UCSD-AML1 (cell line): Measurements from ENCODE around the gene TSPAN2.

ENCODE experiments used
- DNase-seq: peaks from one replicate; lab custom pipeline; 2025; ENCODE audit not compliant: unreplicated experiment; lab: John Stamatoyannopoulos, UW

Gene TSPAN2

GRCh38 chr1:115089420-115090185 is at the start of gene TSPAN2:
TSS of gene TSPAN2 (minus strand) at chr1:115089503. CDS start at chr1:115089432, 71 bp downstream.
- DNase-seq, result no peak

GRCh38 chr1:115138973-115139372 is 49.7 kb upstream of the TSPAN2 start:
- peak; percentile 89 for DNase-seq

DNA sequence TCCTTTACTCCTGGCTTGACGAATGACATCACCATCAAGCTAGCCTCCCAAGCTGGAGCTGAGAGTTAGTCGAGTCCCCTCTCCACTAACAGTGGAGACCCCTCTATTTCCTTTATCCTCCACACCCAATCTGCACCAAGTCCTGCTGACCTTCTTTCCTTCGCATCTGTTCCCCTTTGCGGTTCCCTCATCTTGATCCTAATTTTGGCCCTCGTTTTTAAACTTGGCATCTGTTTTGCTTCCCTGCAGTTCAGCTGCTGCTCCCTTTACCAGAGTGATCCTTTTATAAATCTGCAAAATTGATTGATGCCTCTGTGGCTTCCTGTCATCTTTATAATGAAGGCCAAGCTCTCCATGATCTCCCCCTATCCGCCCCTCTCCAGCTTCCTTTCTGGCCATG is 49.0 kb upstream of the TSPAN2 start:
- DNase-seq, result no peak

- DNase-seq, result no peak
Measured at GRCh38 chr1:115137191-115137590, 47.9 kb upstream of the TSPAN2 start.

- no peak for DNase-seq
Measured at GRCh38 chr1:115136706-115137105, 47.4 kb upstream of the TSPAN2 start.

DNA sequence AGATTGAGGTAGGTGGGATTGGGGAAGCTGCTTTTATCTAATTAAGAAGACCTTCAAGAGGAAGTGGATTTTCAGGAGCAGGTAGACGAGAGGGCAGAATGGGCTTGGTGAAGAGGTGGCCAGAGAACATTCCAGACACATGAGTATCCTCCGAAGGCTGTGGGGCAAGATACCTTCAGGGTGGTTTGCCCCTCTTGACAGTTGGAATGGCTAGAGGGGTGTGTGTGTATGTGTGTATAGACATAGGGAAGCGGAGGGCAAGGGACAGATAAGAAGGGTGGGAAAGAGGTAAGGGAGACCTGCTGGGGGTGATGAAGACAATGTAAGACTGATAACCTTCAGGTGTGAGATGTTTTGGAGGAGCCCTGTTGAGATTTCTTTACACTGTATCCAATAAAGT is 46.8 kb upstream of the TSPAN2 start:
- no peak for DNase-seq

DNA sequence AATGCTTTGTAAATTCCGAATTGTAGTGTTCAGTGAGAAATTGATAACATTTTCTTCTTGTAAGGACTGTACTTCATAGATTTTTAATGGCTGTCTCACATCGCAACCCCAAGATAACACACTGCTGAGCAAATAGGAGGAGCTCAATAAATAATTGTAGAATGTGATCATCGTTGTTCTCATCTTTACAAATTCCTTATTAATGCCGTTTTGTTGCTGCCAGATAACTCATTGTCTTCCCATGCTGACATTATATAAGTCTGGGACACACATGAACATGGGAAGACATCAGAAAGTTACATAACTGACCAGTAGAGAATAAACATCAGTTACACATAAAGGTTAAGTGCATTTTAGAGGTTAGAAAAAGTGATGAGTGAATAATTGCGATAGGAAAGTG is 46.4 kb upstream of the TSPAN2 start:
- DNase-seq, result no peak

DNA sequence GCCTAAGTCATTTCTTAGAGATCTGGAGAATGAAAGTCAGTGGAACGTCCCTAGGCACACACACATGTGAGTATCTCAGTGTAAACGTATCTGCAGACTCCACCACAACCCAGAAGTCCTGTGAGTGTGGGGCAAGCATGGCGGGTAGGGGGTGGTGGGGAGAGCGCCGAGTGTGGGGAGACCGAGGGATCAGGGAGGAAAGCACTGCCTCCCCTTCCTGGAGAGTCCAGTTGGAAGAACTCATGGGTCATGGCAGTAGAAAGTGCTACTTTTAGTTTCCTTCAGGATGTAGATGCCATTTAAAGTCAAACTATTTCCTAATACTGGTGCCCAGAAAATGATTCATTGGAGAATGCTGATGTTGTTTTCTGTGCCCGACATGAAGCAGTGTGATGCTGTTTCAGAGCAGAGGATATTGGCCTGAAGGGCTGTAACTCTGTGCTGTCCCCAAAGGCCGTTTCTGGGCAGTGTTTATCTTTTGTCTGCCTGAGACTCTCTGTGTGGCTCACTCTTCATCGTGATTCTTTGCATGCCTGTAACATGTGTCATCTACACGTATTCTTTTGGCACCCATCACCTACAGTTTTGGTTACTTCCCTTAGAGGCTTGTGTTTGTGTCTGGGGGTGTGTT is 45.7 kb upstream of the TSPAN2 start:
- DNase-seq, result no peak

DNA sequence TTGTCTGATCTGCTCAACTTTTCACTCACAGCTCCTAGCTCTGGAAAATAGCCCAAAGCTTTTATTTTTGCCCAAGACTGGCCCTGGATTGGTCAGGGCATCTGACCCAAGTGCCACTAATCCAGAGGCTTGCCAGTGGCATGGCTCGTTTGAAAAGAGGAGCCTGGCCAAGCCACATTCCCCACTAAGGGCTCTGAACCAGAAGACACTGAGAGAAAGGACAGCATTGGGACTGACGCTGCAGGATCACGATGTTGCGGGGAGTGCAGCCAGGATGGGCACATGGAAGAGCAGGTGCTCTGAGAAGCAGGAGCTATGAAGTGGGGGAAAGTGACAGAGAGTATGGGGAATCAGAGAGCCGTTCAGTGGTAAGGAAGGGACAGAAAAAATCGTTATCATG is 44.9 kb upstream of the TSPAN2 start:
- DNase-seq, result no peak

- DNase-seq, result no peak
Measured at GRCh38 chr1:115133440-115133839, 44.1 kb upstream of the TSPAN2 start.

DNA sequence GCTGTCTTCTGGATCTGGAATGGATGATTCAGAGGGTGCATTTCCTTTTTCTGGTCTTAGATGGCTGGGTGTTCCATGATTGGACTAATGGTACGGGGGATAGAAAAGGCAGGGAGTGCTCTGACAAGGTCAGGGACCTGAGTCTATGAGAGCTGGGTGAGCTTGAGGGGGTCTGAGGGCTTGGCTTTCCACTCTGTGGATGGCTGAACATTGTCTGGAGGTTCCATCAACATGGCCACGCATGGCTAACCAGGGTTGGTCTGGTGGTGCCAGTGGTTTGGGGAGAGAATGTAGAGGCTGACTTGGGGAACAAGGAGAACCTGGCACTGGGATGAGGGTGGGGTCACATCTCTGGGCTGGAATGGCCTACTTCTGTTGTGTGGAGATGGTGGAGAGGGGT is 41.5 kb upstream of the TSPAN2 start:
- no peak for DNase-seq

- no peak for DNase-seq
Measured at GRCh38 chr1:115129071-115129640, 39.9 kb upstream of the TSPAN2 start.

GRCh38 chr1:115127539-115127938 is 38.2 kb upstream of the TSPAN2 start:
- DNase-seq, result no peak

- no peak for DNase-seq
Measured at GRCh38 chr1:115126516-115126915, 37.2 kb upstream of the TSPAN2 start.

DNA sequence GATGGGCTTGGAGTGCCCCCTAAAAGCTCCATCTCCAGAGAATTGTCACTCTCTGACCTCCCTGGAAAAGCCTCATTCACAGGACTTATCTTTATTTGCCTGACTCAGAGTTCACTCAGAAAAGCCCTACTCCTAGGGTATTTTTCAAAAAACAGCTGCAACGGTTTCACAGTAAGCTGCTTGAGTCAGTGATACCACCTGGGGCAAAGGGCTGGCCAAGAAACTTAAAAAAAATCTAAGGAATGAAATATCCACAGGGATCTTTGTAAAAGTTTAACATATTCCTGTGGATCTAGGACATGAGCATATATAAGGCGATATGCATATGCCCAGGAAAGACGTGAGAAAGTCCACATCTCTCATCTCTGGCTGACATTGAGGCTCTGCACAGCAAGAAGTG is 33.8 kb upstream of the TSPAN2 start:
- DNase-seq, result no peak

GRCh38 chr1:115121793-115122192 is 32.5 kb upstream of the TSPAN2 start:
- no peak for DNase-seq

DNA sequence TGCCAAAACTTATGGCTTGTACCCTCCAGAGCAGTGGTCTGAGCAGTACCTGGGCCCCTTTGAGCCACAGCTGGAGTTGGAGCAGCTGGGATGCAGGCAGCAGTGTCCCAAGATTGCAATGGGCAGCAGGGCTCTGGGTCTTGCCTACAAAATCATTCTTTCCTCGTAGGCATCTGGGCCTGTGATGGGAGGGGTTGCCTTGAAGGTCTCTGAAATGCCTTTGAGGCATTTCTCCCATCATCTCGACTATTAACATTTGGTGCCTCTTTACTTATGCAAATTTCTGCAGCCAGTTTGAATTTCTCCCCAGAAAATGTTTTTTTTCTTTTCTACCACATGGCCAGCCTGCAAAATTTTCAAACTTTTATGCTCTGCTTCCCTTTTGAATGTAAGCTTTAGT is 31.0 kb upstream of the TSPAN2 start:
- no peak for DNase-seq

DNA sequence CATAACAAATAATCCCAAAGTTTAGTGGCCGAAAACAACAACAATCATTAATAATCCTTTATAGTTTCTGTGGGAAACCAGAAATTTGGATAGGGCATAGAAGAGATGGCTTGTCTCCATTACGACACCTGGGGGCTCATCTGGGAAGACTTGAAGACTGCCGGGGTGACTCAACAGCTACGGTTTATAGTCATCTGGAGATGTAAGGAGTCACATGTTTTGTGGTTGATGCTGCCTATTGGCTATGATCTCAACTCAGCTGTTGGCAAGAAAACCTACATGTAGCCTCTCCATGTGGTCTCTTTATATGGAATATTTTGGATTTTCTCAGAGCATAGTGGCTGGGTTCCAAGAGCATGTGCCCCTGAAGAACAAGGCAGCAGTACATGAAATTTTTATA is 29.3 kb upstream of the TSPAN2 start:
- no peak for DNase-seq

GRCh38 chr1:115118086-115118485 is 28.8 kb upstream of the TSPAN2 start:
- no peak for DNase-seq

- no peak for DNase-seq
Measured at GRCh38 chr1:115117298-115117697, 28.0 kb upstream of the TSPAN2 start.

GRCh38 chr1:115116512-115116911 is 27.2 kb upstream of the TSPAN2 start:
- no peak for DNase-seq

DNA sequence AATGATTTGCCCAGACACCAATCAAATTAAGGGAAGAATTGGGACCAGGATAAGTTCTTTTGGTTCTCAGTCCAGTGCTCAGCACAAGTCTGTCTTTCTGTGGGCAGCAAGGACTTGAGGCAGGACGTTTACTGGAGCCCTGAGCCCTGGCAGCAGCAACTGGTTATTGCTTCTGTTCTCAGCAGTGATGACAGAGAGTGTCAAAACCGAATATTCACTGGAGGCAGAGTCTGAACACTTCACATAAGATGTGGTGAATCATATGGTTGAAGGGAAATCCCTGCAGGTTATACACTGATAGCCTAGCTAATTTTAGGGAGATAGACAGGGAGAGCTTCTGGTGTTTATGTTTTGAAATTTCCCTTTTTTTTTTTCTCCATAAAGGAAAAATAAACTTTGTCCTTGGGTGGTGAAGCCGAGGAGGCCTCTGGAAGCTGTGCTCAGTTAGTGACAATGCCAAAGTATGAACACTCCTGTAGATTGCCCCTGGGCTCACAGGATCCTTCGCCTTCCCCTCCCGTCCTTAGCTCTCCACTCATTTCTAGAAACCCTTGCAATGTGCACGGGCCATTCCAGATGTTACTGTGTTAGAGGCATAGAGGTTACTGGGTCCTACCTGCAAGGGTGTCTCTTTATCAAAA is 26.3 kb upstream of the TSPAN2 start:
- no peak for DNase-seq
